Measurements from ENCODE around the gene AP2B1. TPM values are rescaled to one million over a fixed set of nuclear protein-coding genes. Genes with fewer than 3 reads are reported as not detected.
A peak's percentile ranks its signal among the peaks of the same experiment; 100 is the strongest.

The AP2B1 gene
- total RNA-seq, 5 donors from 2014 or later (not counting 1 experiment from before 2014, with no cell fraction given), result 106 to 157 (median 134) TPM

- no peaks in the 10 kb centered on the region for H3K9me3 Mint-ChIP-seq
- no peak for ATAC-seq (replicated peaks in 1 of 4)
- POLR2A ChIA-PET, result no interaction called here
- Histone ChIP-seq H3K9me3 (no peaks in the 10 kb centered on the region), H3K27ac (ENCODE audit: low read length) (no peak overlapping the region), H3K27me3 (replicated peaks in 1 of 2; ENCODE audit: control insufficient read depth in 2 of 2, extremely low read depth in 1 of 2, insufficient read depth in 2 of 2, low read length in 1 of 2) (no peaks in the 10 kb centered on the region), H3K36me3 (ENCODE audit: control insufficient read depth in 2 of 2, extremely low read depth in 1 of 2, insufficient read depth in 1 of 2, low read length in 1 of 2) (peaks cover 0 to 21% of the 10 kb centered on the region in 2 donors), H3K4me1 (ENCODE audit: control insufficient read depth in 1 of 2, extremely low read depth in 1 of 2, insufficient read depth in 2 of 2, low read length in 2 of 2) (no peaks in the 10 kb centered on the region), H3K4me3 (ENCODE audit: control insufficient read depth in 1 of 2, extremely low read depth in 1 of 2, low read length in 1 of 2) (no peak overlapping the region)
- no peaks in the 10 kb centered on the region for H3K27me3 Mint-ChIP-seq
- peaks cover 0 to 5% (median 4%) of the 10 kb centered on the region in 3 donors for H3K4me1 Mint-ChIP-seq
- CTCF ChIA-PET, result interaction anchor here in 1 of 2 donors (0.6 kb wide), 1 partner anchor 186 kb away, joined by 8 read pairs; no protein-coding TSS in a partner anchor
- H3K4me3 Mint-ChIP-seq, result no peak overlapping the region
- DNase-seq, result no peak
- H3K36me3 Mint-ChIP-seq, result peaks cover 14% of the 10 kb centered on the region
- no peak overlapping the region for H3K27ac Mint-ChIP-seq
Observed at GRCh38 chr17:35618628-35619027, 31.5 kb downstream of the AP2B1 start.

GRCh38 chr17:35621768-35622167 is 34.6 kb downstream of the AP2B1 start:
- H3K9me3 Mint-ChIP-seq, result no peaks in the 10 kb centered on the region
- no peak for ATAC-seq (replicated peaks in 1 of 4)
- H3K27ac ChIP-seq (ENCODE audit: low read length), result no peak overlapping the region
- no peak overlapping the region for H3K4me3 Mint-ChIP-seq
- no peaks in the 10 kb centered on the region for H3K4me1 ChIP-seq (ENCODE audit: control insufficient read depth in 1 of 2, extremely low read depth in 1 of 2, insufficient read depth in 2 of 2, low read length in 2 of 2)
- ChIA-PET POLR2A (no interaction called here), CTCF (no interaction called here)
- H3K36me3 ChIP-seq (ENCODE audit: control insufficient read depth in 2 of 2, extremely low read depth in 1 of 2, insufficient read depth in 1 of 2, low read length in 1 of 2), result peaks cover 0 to 40% of the 10 kb centered on the region in 2 donors
- H3K27me3 ChIP-seq (replicated peaks in 1 of 2; ENCODE audit: control insufficient read depth in 2 of 2, extremely low read depth in 1 of 2, insufficient read depth in 2 of 2, low read length in 1 of 2), result no peaks in the 10 kb centered on the region
- no peaks in the 10 kb centered on the region for H3K9me3 ChIP-seq
- no peak overlapping the region for H3K4me3 ChIP-seq (ENCODE audit: control insufficient read depth in 1 of 2, extremely low read depth in 1 of 2, low read length in 1 of 2)
- H3K36me3 Mint-ChIP-seq, result peaks cover 35% of the 10 kb centered on the region
- WGBS (ENCODE audit: insufficient coverage), result no CpG with 5 or more reads among the region's 1 CpG
- no peak overlapping the region for H3K27ac Mint-ChIP-seq
- H3K4me1 Mint-ChIP-seq, result peaks cover 2 to 6% (median 3%) of the 10 kb centered on the region in 3 donors
- no peak for DNase-seq
- H3K27me3 Mint-ChIP-seq, result no peaks in the 10 kb centered on the region

- no peak overlapping the region for H3K4me3 Mint-ChIP-seq
- DNase-seq, result no peak
- POLR2A ChIA-PET, result no interaction called here
- no CpG with 5 or more reads among the region's 4 CpGs for WGBS (ENCODE audit: insufficient coverage)
- H3K9me3 Mint-ChIP-seq, result no peaks in the 10 kb centered on the region
- H3K4me1 ChIP-seq (ENCODE audit: control insufficient read depth in 1 of 2, extremely low read depth in 1 of 2, insufficient read depth in 2 of 2, low read length in 2 of 2), result no peaks in the 10 kb centered on the region
- H3K27me3 Mint-ChIP-seq, result no peaks in the 10 kb centered on the region
- peaks cover 56% of the 10 kb centered on the region for H3K36me3 Mint-ChIP-seq
- ATAC-seq (replicated peaks in 1 of 4), result no peak
- no peak overlapping the region for H3K27ac ChIP-seq (ENCODE audit: low read length)
- H3K36me3 ChIP-seq (ENCODE audit: control insufficient read depth in 2 of 2, extremely low read depth in 1 of 2, insufficient read depth in 1 of 2, low read length in 1 of 2), result peaks cover 4 to 68% of the 10 kb centered on the region in 2 donors
- peaks cover 0 to 7% (median 6%) of the 10 kb centered on the region in 3 donors for H3K4me1 Mint-ChIP-seq
- no peak overlapping the region for H3K27ac Mint-ChIP-seq
- H3K4me3 ChIP-seq (ENCODE audit: control insufficient read depth in 1 of 2, extremely low read depth in 1 of 2, low read length in 1 of 2), result no peak overlapping the region
- no peaks in the 10 kb centered on the region for H3K27me3 ChIP-seq (replicated peaks in 1 of 2; ENCODE audit: control insufficient read depth in 2 of 2, extremely low read depth in 1 of 2, insufficient read depth in 2 of 2, low read length in 1 of 2)
- no peaks in the 10 kb centered on the region for H3K9me3 ChIP-seq
- CTCF ChIA-PET, result no interaction called here
Observed at GRCh38 chr17:35627417-35627816, 40.3 kb downstream of the AP2B1 start.

GRCh38 chr17:35630530-35631148 is 43.5 kb downstream of the AP2B1 start:
- no CpG with 5 or more reads among the region's 1 CpG for WGBS (ENCODE audit: insufficient coverage)
- Histone ChIP-seq H3K27me3 (replicated peaks in 1 of 2; ENCODE audit: control insufficient read depth in 2 of 2, extremely low read depth in 1 of 2, insufficient read depth in 2 of 2, low read length in 1 of 2) (no peaks in the 10 kb centered on the region), H3K4me3 (ENCODE audit: control insufficient read depth in 1 of 2, extremely low read depth in 1 of 2, low read length in 1 of 2) (no peak overlapping the region), H3K9me3 (no peaks in the 10 kb centered on the region), H3K36me3 (ENCODE audit: control insufficient read depth in 2 of 2, extremely low read depth in 1 of 2, insufficient read depth in 1 of 2, low read length in 1 of 2) (peaks cover 4 to 59% of the 10 kb centered on the region in 2 donors), H3K4me1 (ENCODE audit: control insufficient read depth in 1 of 2, extremely low read depth in 1 of 2, insufficient read depth in 2 of 2, low read length in 2 of 2) (no peaks in the 10 kb centered on the region), H3K27ac (ENCODE audit: low read length) (no peak overlapping the region)
- CTCF ChIA-PET, result interaction anchor here in 1 of 2 donors (0.5 kb wide), 1 partner anchor 25 kb away, joined by 8 read pairs; no protein-coding TSS in a partner anchor
- no peak for ATAC-seq (replicated peaks in 1 of 4)
- H3K4me1 Mint-ChIP-seq, result peaks cover 0 to 7% (median 4%) of the 10 kb centered on the region in 3 donors
- H3K9me3 Mint-ChIP-seq, result no peaks in the 10 kb centered on the region
- H3K27ac Mint-ChIP-seq, result peak overlapping the region in 1 of 2 donors; percentile 16
- no peaks in the 10 kb centered on the region for H3K27me3 Mint-ChIP-seq
- H3K4me3 Mint-ChIP-seq, result no peak overlapping the region
- peaks cover 38% of the 10 kb centered on the region for H3K36me3 Mint-ChIP-seq
- no peak for DNase-seq
- POLR2A ChIA-PET, result no interaction called here

- Mint-ChIP-seq H3K36me3 (peaks cover 49% of the 10 kb centered on the region), H3K4me3 (no peak overlapping the region), H3K27ac (no peak overlapping the region), H3K4me1 (no peaks in the 10 kb centered on the region), H3K9me3 (no peaks in the 10 kb centered on the region), H3K27me3 (no peaks in the 10 kb centered on the region)
- H3K27ac ChIP-seq (ENCODE audit: low read length), result no peak overlapping the region
- ChIA-PET CTCF (no interaction called here), POLR2A (interaction anchor here in 1 of 2 donors (0.6 kb wide), 1 partner anchor 18 kb away, joined by 3 read pairs; no protein-coding TSS in a partner anchor)
- 94% methylated on average over 2 of the region's 4 CpGs for WGBS (ENCODE audit: insufficient coverage)
- H3K4me3 ChIP-seq (ENCODE audit: control insufficient read depth in 1 of 2, extremely low read depth in 1 of 2, low read length in 1 of 2), result no peak overlapping the region
- no peaks in the 10 kb centered on the region for H3K4me1 ChIP-seq (ENCODE audit: control insufficient read depth in 1 of 2, extremely low read depth in 1 of 2, insufficient read depth in 2 of 2, low read length in 2 of 2)
- H3K36me3 ChIP-seq (ENCODE audit: control insufficient read depth in 2 of 2, extremely low read depth in 1 of 2, insufficient read depth in 1 of 2, low read length in 1 of 2), result peaks cover 4 to 77% of the 10 kb centered on the region in 2 donors
- no peak for DNase-seq
- no peak for ATAC-seq (replicated peaks in 1 of 4)
- H3K27me3 ChIP-seq (replicated peaks in 1 of 2; ENCODE audit: control insufficient read depth in 2 of 2, extremely low read depth in 1 of 2, insufficient read depth in 2 of 2, low read length in 1 of 2), result no peaks in the 10 kb centered on the region
- no peaks in the 10 kb centered on the region for H3K9me3 ChIP-seq
Observed at GRCh38 chr17:35641032-35641431, 53.9 kb downstream of the AP2B1 start.

GRCh38 chr17:35645923-35646322 is 58.8 kb downstream of the AP2B1 start:
- Mint-ChIP-seq H3K36me3 (peaks cover 42% of the 10 kb centered on the region), H3K4me1 (peaks cover 0 to 7% (median 4%) of the 10 kb centered on the region in 3 donors), H3K9me3 (no peaks in the 10 kb centered on the region), H3K27me3 (no peaks in the 10 kb centered on the region), H3K27ac (no peak overlapping the region), H3K4me3 (no peak overlapping the region)
- Histone ChIP-seq H3K36me3 (ENCODE audit: control insufficient read depth in 2 of 2, extremely low read depth in 1 of 2, insufficient read depth in 1 of 2, low read length in 1 of 2) (peaks cover 3 to 57% of the 10 kb centered on the region in 2 donors), H3K4me3 (ENCODE audit: control insufficient read depth in 1 of 2, extremely low read depth in 1 of 2, low read length in 1 of 2) (no peak overlapping the region), H3K27me3 (replicated peaks in 1 of 2; ENCODE audit: control insufficient read depth in 2 of 2, extremely low read depth in 1 of 2, insufficient read depth in 2 of 2, low read length in 1 of 2) (no peaks in the 10 kb centered on the region), H3K4me1 (ENCODE audit: control insufficient read depth in 1 of 2, extremely low read depth in 1 of 2, insufficient read depth in 2 of 2, low read length in 2 of 2) (no peaks in the 10 kb centered on the region), H3K27ac (ENCODE audit: low read length) (no peak overlapping the region), H3K9me3 (no peaks in the 10 kb centered on the region)
- DNase-seq (no peak), ATAC-seq (replicated peaks in 1 of 4) (no peak)
- WGBS (ENCODE audit: insufficient coverage), result no CpG with 5 or more reads among the region's 2 CpGs
- ChIA-PET CTCF (no interaction called here), POLR2A (no interaction called here)
